K562 (cell line): ENCODE measurements around the gene RNF213. TPM values are rescaled to one million over a fixed set of nuclear protein-coding genes. Genes with fewer than 3 reads are reported as not detected.
A peak's percentile ranks its signal among the peaks of the same experiment; 100 is the strongest.

Experiments
- ATAC-seq: fragments of 200-7000 bp; cut with Tn5 transposase; 3 replicates; pipeline ENCODE4 v1.9.1; 2020; ENCODE audit warnings: moderate library complexity
- BruUV-seq: library from RNA; stranded (reverse); fragments of 400-500 nt; replicated peaks from 2 replicates; lab custom pipeline; 2021; lab: Mats Ljungman, UMichigan
- CTCF ChIA-PET: fragments of 300-600 bp; formaldehyde crosslinking; extraction: SDS; loops from one replicate; lab custom pipeline; 2021; ENCODE audit warnings: low intra/inter-chr PET ratio; lab: Yijun Ruan, JAX
- POLR2A ChIA-PET: fragments of 300-600, 350-650 bp; sonication (Branson Sonifier 250); formaldehyde crosslinking; extraction: SDS; loops from one replicate; lab custom pipeline; 2021; ENCODE audit warnings: antibody characterized with exemption, inconsistent platforms; lab: Yijun Ruan, JAX
- DNase-seq, 4 experiments: peaks; one replicate each; pipeline versions ENCODE4 v3.0.0 to v3.0.0-alpha.2; 2011 to 2018; ENCODE audit warnings: low spot score in 3 of 4, mixed read lengths in 3 of 4; ENCODE audit errors: extremely low read depth in 1 of 4
- FAIRE-seq: peaks from 2 replicates; lab custom pipeline; 2011; peaks lifted over from hg19 to GRCh38; lab: Jason Lieb, UNC
- H2AFZ ChIP-seq: 2 replicates; pipeline ENCODE4 v1.6.0; 2011; ENCODE audit warnings: low read depth, low read length, control low read depth, inconsistent platforms
- H3K27ac ChIP-seq: fragments of 200-600 bp; 3 replicates; pipeline ENCODE4 v1.8.0; 2011; ENCODE audit warnings: low read depth, mild to moderate bottlenecking, control low read depth, inconsistent platforms, low read length, moderate library complexity, mixed read lengths; ENCODE audit errors: extremely low read depth
- H3K27me3 ChIP-seq, 2 experiments: fragments of 300-600 bp in 1 of 2; 2 replicates in 1 of 2; 3 replicates in 1 of 2; pipeline versions ENCODE4 v1.6.0 to v1.8.0; 2011; ENCODE audit warnings: inconsistent platforms in 2 of 2, low read length in 2 of 2, mild to moderate bottlenecking in 1 of 2, mixed read lengths in 1 of 2, moderate library complexity in 1 of 2; ENCODE audit not compliant: control insufficient read depth in 2 of 2, insufficient read depth in 2 of 2
- H3K36me3 ChIP-seq: fragments of 300-600 bp; 3 replicates; pipeline ENCODE4 v1.8.0; 2011; ENCODE audit warnings: mild to moderate bottlenecking, low read length, inconsistent platforms; ENCODE audit not compliant: control insufficient read depth, insufficient read depth
- H3K4me1 ChIP-seq, 2 experiments: fragments of 200-600 bp in 1 of 2; replicated peaks in 1 of 2; 2 replicates in 1 of 2; 3 replicates in 1 of 2; pipeline versions ENCODE4 v1.5.1 to v1.8.0; 2011; ENCODE audit warnings: inconsistent platforms in 2 of 2, low read length in 2 of 2, mild to moderate bottlenecking in 1 of 2, mixed read lengths in 1 of 2, moderate library complexity in 1 of 2; ENCODE audit not compliant: control insufficient read depth in 2 of 2, insufficient read depth in 2 of 2
- H3K4me2 ChIP-seq: 2 replicates; pipeline ENCODE4 v1.6.1; 2011; ENCODE audit warnings: low read length, control low read depth, inconsistent platforms, mixed read lengths; ENCODE audit not compliant: insufficient read depth
- H3K4me3 ChIP-seq: fragments of 200-600 bp; sonication (generic), shearing (Covaris generic); 2 replicates; pipeline ENCODE4 v1.5.1; 2016; ENCODE audit warnings: control low read depth, inconsistent platforms
- H3K79me2 ChIP-seq: fragments of 200-600 bp; 3 replicates; pipeline ENCODE4 v1.8.0; 2011; ENCODE audit warnings: low read length, inconsistent platforms; ENCODE audit not compliant: control insufficient read depth, insufficient read depth
- H3K9ac ChIP-seq, 2 experiments: 2 replicates each; pipeline versions ENCODE4 v1.6.0 to v1.6.1; 2011; ENCODE audit warnings: low read depth in 2 of 2, low read length in 2 of 2, control low read depth in 1 of 2, inconsistent platforms in 1 of 2, mild to moderate bottlenecking in 1 of 2, mixed read lengths in 1 of 2; ENCODE audit not compliant: insufficient read depth in 1 of 2
- H3K9me1 ChIP-seq: one replicate; pipeline ENCODE4 v1.6.0; 2011; ENCODE audit warnings: inconsistent platforms, mild to moderate bottlenecking, low read length, moderate library complexity; ENCODE audit not compliant: control insufficient read depth, insufficient read depth
- H3K9me3 ChIP-seq: replicated peaks from 2 replicates; pipeline ENCODE4 v1.5.1; 2011; ENCODE audit warnings: low read depth, low read length, inconsistent platforms; ENCODE audit not compliant: control insufficient read depth, insufficient read depth
- H4K20me1 ChIP-seq: replicated peaks from 2 replicates; pipeline ENCODE4 v1.6.1; 2011; ENCODE audit warnings: low read length, inconsistent platforms, mixed read lengths; ENCODE audit not compliant: control insufficient read depth, insufficient read depth
- NRF1 ChIP-seq, 2 experiments: fragments of 450-650 bp; IDR thresholded peaks in 1 of 2; conservative IDR thresholded peaks in 1 of 2; 2 replicates each; pipeline ENCODE4 v1.6.1; 2014; ENCODE audit warnings: mild to moderate bottlenecking in 2 of 2
- ZFP36 ChIP-seq: fragments of 150-350 bp; IDR thresholded peaks from 2 replicates; pipeline ENCODE4 v1.6.1; 2018; ENCODE audit warnings: low read length, low read depth; ENCODE audit not compliant: partially characterized antibody
- ZNF134 ChIP-seq: fragments of 250-450 bp; sonication (Bioruptor Pico); conservative IDR thresholded peaks from 2 replicates; pipeline ENCODE4 v1.4.0; 2020
- ZNF263 ChIP-seq: sonication (generic); formaldehyde crosslinking; IDR thresholded peaks from 2 replicates; pipeline ENCODE4 v1.8.0; 2022; ENCODE audit warnings: mild to moderate bottlenecking, missing genetic modification reagents, borderline replicate concordance
- ZNF324 ChIP-seq: fragments of 250-450 bp; sonication (Bioruptor Pico); IDR thresholded peaks from 2 replicates; pipeline ENCODE4 v1.4.0; 2020; ENCODE audit warnings: mild to moderate bottlenecking
- WGBS: fragments of 100-300 bp; shearing (Covaris generic); methylation state at CpG from one replicate; pipeline ENCODE4 v1.1.6; 2016; ENCODE audit warnings: low coverage, mixed read lengths; ENCODE audit not compliant: insufficient coverage; ENCODE audit errors: missing lambda C conversion rate; 5-methylcytosine and 5-hydroxymethylcytosine counted together
- in situ Hi-C: fragments of 300-500 bp; cut with MboI; formaldehyde crosslinking; loops from 4 replicates; pipeline ENCODE4 v1.15.0; 2018; ENCODE audit warnings: inconsistent platforms, mixed read lengths
- intact Hi-C: fragments of 100-400 bp; cut with micrococcal nuclease; formaldehyde crosslinking; loops from 2 replicates; pipeline ENCODE4 v1.14.2; 2022
- polyA plus RNA-seq, 8 experiments: library from polyadenylated mRNA; depleted of rRNA in 4 of 8; stranded (reverse) in 5 of 8; unstranded in 3 of 8; fragments of >200 nt; fragmentation: Nextera tagmentation in 2 of 8; fragmentation: Illumina TruSeq in 1 of 8; extraction: Ambion mirVana in 2 of 8; extraction: Trizol in 1 of 8; gene quantifications; 2 replicates each; pipeline versions ENCODE4 v1.2.1 to v1.2.3, GENCODE V29; 2011 to 2014; ENCODE audit warnings: inconsistent platforms in 1 of 8, missing spikeins in 1 of 8
- total RNA-seq, 7 experiments: library from RNA; depleted of rRNA in 6 of 7; stranded (reverse); fragments of >200 nt in 6 of 7; fragmentation: Illumina TruSeq in 2 of 7; extraction: Trizol in 2 of 7; gene quantifications; 2 replicates each; pipeline versions ENCODE4 v1.2.1 to v1.2.3, GENCODE V29; 2011 to 2021; ENCODE audit warnings: low replicate concordance in 1 of 7

The RNF213 gene
- total and polyA plus RNA-seq, 9 of the 15 experiments (the other 6 are each of a cell fraction or from before 2014, with no cell fraction given) = 5.3 to 33.6 (median 17.9) TPM

DNA sequence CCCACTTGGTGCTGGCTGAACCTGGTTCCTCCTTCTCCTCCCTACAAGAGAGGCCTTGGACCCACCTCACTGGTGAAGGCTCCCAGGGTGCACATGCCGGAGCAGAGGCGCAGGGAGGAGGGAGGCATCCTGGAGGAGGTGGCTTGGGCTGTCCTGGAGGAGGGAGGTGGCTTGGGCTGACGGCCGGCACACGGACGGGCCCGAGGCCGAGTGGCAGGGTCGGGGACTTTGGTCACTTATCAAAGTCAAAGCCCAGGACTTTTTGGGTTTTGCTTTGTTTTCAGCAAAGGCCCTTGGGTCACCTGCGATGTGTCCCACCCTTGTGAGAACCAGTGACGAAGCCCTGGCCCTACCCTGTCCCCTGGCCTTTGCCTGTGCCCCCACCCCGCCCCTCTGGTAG, 182.8 kb downstream of the RNF213 start:
- Histone ChIP-seq H3K9me3 (no peaks in the 10 kb centered on the region), H4K20me1 (peaks cover 8% of the 10 kb centered on the region), H3K79me2 (no peaks in the 10 kb centered on the region), H3K4me1 (peaks cover 0 to 30% of the 10 kb centered on the region in 2 experiments; a peak in 2 of 5 replicates), H3K36me3 (no peaks in the 10 kb centered on the region), H3K27ac (no peak overlapping the region), H3K27me3 (peaks cover 6 to 60% of the 10 kb centered on the region in 2 experiments; a peak in 3 of 5 replicates), H3K9ac (no peak overlapping the region), H2AFZ (no peak overlapping the region), H3K4me3 (no peak overlapping the region)
- POLR2A ChIA-PET = interaction anchor here (0.6 kb wide), 1 partner anchor 11 kb away, joined by 4 read pairs; no protein-coding TSS in a partner anchor
- no peak for DNase-seq
- CTCF ChIA-PET = no interaction called here
- ATAC-seq = no peak
- no TSS peak for BruUV-seq
- intact Hi-C loops = no loop called here
- no peak for FAIRE-seq
- TF ChIP-seq ZNF263 (CRISPR knock-in tag) = peak; percentile 46; the same call in 1 of the 2 replicates
- TF ChIP-seq ZNF324 = no peak
- TF ChIP-seq ZFP36 = peak; percentile 17
- TF ChIP-seq, all 486 proteins: peak for 2
- in situ Hi-C loops = no loop called here
- 1% methylated on average over 10 of the region's 12 CpGs for WGBS
- no peaks in the 10 kb centered on the region for H3K9me1 ChIP-seq
- no peak overlapping the region for H3K4me2 ChIP-seq

DNA sequence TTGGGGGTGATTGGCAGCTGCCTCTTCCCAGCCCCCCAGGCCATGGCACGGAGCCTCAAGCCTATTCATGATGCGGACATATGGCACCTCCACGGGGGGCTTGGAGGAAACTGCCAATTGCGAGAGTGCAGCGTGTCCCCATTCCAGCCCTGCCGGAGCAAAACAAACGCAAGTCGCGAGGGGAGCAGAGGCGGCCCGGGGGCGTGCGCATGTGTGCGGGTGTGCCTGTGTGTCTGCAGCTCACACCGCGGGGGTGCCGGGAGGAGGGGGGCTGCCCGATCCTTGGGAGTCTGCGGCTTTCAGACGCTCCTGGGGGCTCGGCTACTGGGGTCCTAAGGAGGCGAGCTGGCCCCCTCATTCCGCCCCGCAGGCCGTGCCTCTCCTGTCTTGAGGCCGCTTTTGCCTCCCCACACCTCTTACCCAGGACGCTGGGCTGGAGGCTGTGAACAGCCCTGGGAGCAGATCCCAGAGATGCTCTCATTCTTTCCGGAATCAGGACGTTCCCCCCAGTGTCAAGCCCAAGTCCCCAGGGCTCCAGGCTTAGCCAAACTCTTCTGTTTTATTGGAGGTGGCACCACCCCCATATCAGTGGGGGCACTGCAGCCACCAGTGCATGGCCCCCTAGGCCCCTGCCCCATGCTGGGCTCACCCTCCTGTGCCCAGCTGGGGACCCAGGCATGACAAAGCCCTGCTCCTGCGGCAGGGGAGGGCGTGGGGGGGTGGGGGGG, 183.4 kb downstream of the RNF213 start:
- in situ Hi-C loops = no loop called here
- under 1% methylated on average over 21 of the region's 31 CpGs for WGBS
- DNase-seq = no peak

More for the DNA sequence above, 183.4 kb downstream of the RNF213 start:
- POLR2A ChIA-PET = interaction anchor here (0.6 kb wide), 1 partner anchor 11 kb away, joined by 4 read pairs; no protein-coding TSS in a partner anchor
- ATAC-seq = no peak
- H3K9me1 ChIP-seq = no peaks in the 10 kb centered on the region
- H3K9ac ChIP-seq = no peak overlapping the region
- peaks cover 8% of the 10 kb centered on the region for H4K20me1 ChIP-seq
- no peak overlapping the region for H3K4me2 ChIP-seq
- peaks cover 0 to 31% of the 10 kb centered on the region in 2 experiments; a peak in 2 of 5 replicates for H3K4me1 ChIP-seq
- H3K79me2 ChIP-seq = no peaks in the 10 kb centered on the region
- no TSS peak for BruUV-seq
- TF ChIP-seq NRF1 (conservative IDR thresholded peaks at IDR 0.05 in 1 of 2, IDR thresholded peaks at IDR 0.05 in 1 of 2) (peak in 1 of 2 experiments; percentile 14; a peak in 2 of 4 replicates), ZNF134 (no peak)
- peaks cover 6 to 60% of the 10 kb centered on the region in 2 experiments; a peak in 3 of 5 replicates for H3K27me3 ChIP-seq
- H3K4me3 ChIP-seq = no peak overlapping the region
- no peak overlapping the region for H3K27ac ChIP-seq
- no peaks in the 10 kb centered on the region for H3K36me3 ChIP-seq
- FAIRE-seq = no peak
- intact Hi-C loops = no loop called here
- no peaks in the 10 kb centered on the region for H3K9me3 ChIP-seq
- H2AFZ ChIP-seq = no peak overlapping the region
- CTCF ChIA-PET = no interaction called here
